ENCODE measurements around the gene XRCC1. TPM values are rescaled to one million over a fixed set of nuclear protein-coding genes. Genes with fewer than 3 reads are reported as not detected.

XRCC1 gene
- total RNA-seq, 1 experiment from 2014 or later, result 37.4 TPM

GRCh38 chr19:43595999-43596841, 20.9 kb upstream of the XRCC1 start, which contains the start of the genes IRGQ and ZNF576:
Gene IRGQ (minus strand): TSS chr19:43596134. CDS start chr19:43595338, 796 bp downstream.
Gene ZNF576 (plus strand): TSS chr19:43596595. CDS start chr19:43597109, 514 bp downstream.
- DNase-seq (ENCODE audit: low read depth, low spot score) (peak; percentile 99), ATAC-seq (peak; percentile 86)
- Histone ChIP-seq H3K4me1 (ENCODE audit: control insufficient read depth in 1 of 2, insufficient read depth in 2 of 2, low read length in 2 of 2) (peaks cover 9 to 25% of the 10 kb centered on the region in 2 experiments; a peak in 3 of 4 replicates), H3K9ac (ENCODE audit: low read length) (peak within 1 kb of the TSS; percentile 87), H3K4me2 (ENCODE audit: low read length) (peak within 1 kb of the TSS; percentile 98), H4K20me1 (ENCODE audit: insufficient read depth) (no peaks in the 10 kb centered on the region), H2AFZ (ENCODE audit: low read depth, low read length, poor library complexity, severe bottlenecking) (peak within 1 kb of the TSS; percentile 67), H3K36me3 (ENCODE audit: control insufficient read depth in 1 of 2, insufficient read depth in 2 of 2, low read length in 2 of 2) (peaks cover 11 to 28% of the 10 kb centered on the region in 2 experiments; a peak in 2 of 4 replicates), H3K9me2 (ENCODE audit: insufficient read depth) (no peaks in the 10 kb centered on the region), H3K4me3 (replicated peaks in 1 of 2; ENCODE audit: low read depth in 1 of 2, low read length in 2 of 2) (peak within 1 kb of the TSS; percentile 71 to 92), H3K27ac (ENCODE audit: low read depth, low read length) (peak within 1 kb of the TSS; percentile 66), H3K79me2 (ENCODE audit: insufficient read depth, low read length) (peaks cover 55% of the 10 kb centered on the region), H3K27me3 (ENCODE audit: insufficient read depth, low read length) (no peaks in the 10 kb centered on the region), H3K9me3 (ENCODE audit: control insufficient read depth in 1 of 2, insufficient read depth in 1 of 2, low read depth in 1 of 2, low read length in 2 of 2) (no peaks in the 10 kb centered on the region)
- intact Hi-C loops (cut with micrococcal nuclease), result loop anchor here (1.0 to 2.0 kb wide), 3 partner anchors 21 to 69 kb away; partner anchors contain the start of genes ETHE1, PINLYP, XRCC1 and ZNF428
- ChIA-PET POLR2A (interaction anchor here (0.8 to 1.8 kb wide), 6 partner anchors 9 to 213 kb away, joined by 3 to 6 read pairs (median 4); partner anchors contain the start of genes PHLDB3, PINLYP and XRCC1), CTCF (interaction anchor here (0.7 to 2.8 kb wide), 12 partner anchors 13 to 213 kb away, joined by 3 to 20 read pairs (median 4); partner anchors contain the start of gene ZNF575), RAD21 (ENCODE audit: low non-redundant PET in 1 of 2, low total read pairs in 2 of 2, uncharacterized antibody in 2 of 2, unreplicated experiment in 2 of 2) (interaction anchor here (0.5 to 1.0 kb wide), 4 partner anchors 72 to 126 kb away, joined by 3 to 5 read pairs (median 3); no protein-coding TSS in a partner anchor)
- TSS peak; percentile 56 for BruUV-seq (replicated peaks)
- TF ChIP-seq MAX (IDR thresholded peaks at IDR 0.05) (peak; percentile 61), CBX3 (IDR thresholded peaks at IDR 0.05; ENCODE audit: low read depth) (no peak), POLR2AphosphoS5 (IDR thresholded peaks at IDR 0.05; ENCODE audit: low read depth, low read length) (peak; percentile 79), TCF7L2 (IDR thresholded peaks at IDR 0.05; ENCODE audit: borderline replicate concordance, extremely low read depth, insufficient read depth, insufficient read length) (peak; percentile 52), POLR2A (IDR thresholded peaks at IDR 0.05; ENCODE audit: borderline replicate concordance, extremely low read depth, insufficient read depth, insufficient read length) (peak; percentile 42), ZFX (IDR thresholded peaks at IDR 0.05) (peak; percentile 41; the same call in 1 of the 2 replicates), SIN3A (IDR thresholded peaks at IDR 0.05; ENCODE audit: low read depth) (peak; percentile 50; the same call in 1 of the 2 replicates), CTCF (IDR thresholded peaks at IDR 0.05 in 2 of 3, conservative IDR thresholded peaks at IDR 0.05 in 1 of 3; ENCODE audit: borderline replicate concordance in 1 of 3, insufficient read depth in 1 of 3, low read depth in 2 of 3, low read length in 2 of 3) (no peak), EGR1 (IDR thresholded peaks at IDR 0.05; ENCODE audit: low read depth) (peak; percentile 70; the same call in 1 of the 2 replicates), EZH2phosphoT487 (IDR thresholded peaks at IDR 0.05; ENCODE audit: borderline replicate concordance) (no peak), FOSL1 (IDR thresholded peaks at IDR 0.05; ENCODE audit: low read depth) (no peak), SP1 (IDR thresholded peaks at IDR 0.05; ENCODE audit: low read depth) (peak; percentile 83), SRF (IDR thresholded peaks at IDR 0.05; ENCODE audit: low read depth) (peak; percentile 91)

Measured in HCT116 (cell line).